ENCODE measurements around the gene CTIF. TPM values are rescaled to one million over a fixed set of nuclear protein-coding genes. Genes with fewer than 3 reads are reported as not detected.

Gene CTIF
- total RNA-seq, 3 donors from 2014 or later, result 13.2 to 50.3 (median 19.6) TPM

DNA sequence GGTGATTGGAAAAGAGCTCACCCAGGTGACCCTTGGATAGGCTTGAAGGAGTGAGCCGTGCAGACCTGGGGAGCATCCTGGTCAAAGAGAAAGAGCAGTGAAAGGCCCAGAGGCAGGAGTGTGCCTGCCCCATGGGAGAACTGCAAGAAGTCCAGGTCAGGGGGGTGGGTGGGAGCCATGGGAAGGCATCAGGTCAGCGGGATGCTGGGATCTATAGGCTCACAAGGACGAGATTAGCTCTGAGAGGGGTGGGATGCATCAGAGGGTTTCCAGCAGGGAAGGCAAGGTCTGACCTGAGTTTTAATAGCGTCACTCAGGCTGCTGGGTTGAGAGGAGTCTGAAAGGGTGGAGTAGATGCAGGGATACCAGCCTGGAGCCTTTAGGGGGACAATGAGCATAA, 253.3 kb downstream of the CTIF start:
- intact Hi-C loops (cut with DNase I, micrococcal nuclease), result no loop called here
- no peak for ATAC-seq
- TF ChIP-seq, protein P1, sequence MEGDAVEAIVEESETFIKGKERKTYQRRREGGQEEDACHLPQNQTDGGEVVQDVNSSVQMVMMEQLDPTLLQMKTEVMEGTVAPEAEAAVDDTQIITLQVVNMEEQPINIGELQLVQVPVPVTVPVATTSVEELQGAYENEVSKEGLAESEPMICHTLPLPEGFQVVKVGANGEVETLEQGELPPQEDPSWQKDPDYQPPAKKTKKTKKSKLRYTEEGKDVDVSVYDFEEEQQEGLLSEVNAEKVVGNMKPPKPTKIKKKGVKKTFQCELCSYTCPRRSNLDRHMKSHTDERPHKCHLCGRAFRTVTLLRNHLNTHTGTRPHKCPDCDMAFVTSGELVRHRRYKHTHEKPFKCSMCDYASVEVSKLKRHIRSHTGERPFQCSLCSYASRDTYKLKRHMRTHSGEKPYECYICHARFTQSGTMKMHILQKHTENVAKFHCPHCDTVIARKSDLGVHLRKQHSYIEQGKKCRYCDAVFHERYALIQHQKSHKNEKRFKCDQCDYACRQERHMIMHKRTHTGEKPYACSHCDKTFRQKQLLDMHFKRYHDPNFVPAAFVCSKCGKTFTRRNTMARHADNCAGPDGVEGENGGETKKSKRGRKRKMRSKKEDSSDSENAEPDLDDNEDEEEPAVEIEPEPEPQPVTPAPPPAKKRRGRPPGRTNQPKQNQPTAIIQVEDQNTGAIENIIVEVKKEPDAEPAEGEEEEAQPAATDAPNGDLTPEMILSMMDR (IDR thresholded peaks at IDR 0.05), result no peak
- no peaks in the 10 kb centered on the region for H3K36me3 ChIP-seq (ENCODE audit: low read depth)
- DNase-seq, result no peak
- no peaks in the 10 kb centered on the region for H3K9me3 ChIP-seq
- H3K4me1 ChIP-seq (ENCODE audit: low read depth), result no peaks in the 10 kb centered on the region
- H3K4me3 ChIP-seq, result no peak overlapping the region

DNA sequence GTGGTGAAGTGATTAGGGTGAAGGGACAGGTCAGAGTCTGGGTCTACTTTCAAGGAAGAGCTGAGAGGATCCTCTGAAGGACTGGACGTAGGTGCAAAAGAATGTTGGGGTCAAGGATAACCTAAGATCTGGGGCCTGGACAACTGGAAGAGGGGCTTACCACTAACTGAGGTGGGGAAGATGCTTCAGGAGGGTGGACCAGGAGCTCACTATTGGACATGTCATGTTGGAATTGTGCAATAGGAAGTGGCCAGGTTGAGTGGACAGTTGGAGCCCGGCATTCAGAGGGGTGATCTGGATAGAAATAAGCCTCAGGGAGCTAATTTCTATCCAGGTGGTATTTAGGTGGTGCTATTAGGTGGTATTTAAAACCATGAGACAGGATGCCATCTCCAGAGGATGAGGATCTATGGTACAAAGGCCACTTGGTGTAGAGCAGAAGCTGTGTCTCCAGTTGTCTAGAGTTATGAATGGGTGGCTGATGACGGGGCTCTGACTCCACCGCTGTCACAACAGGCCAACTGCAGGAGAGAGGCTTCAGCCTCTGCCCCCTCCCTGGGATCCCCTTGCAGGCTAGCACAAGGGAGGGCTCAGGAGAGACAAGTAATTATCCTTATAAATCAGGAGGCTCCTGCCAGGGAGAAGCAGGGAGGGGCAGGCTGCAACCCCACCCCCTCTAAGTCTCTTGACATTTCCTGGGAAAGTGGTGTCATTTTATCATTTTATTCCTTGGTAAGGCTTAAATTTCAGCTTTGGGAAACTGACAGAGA, 254.0 kb downstream of the CTIF start:
- Histone ChIP-seq H3K4me1 (ENCODE audit: low read depth) (no peaks in the 10 kb centered on the region), H3K9me3 (no peaks in the 10 kb centered on the region), H3K4me3 (no peak overlapping the region), H3K36me3 (ENCODE audit: low read depth) (no peaks in the 10 kb centered on the region)
- TF ChIP-seq, protein P1 (IDR thresholded peaks at IDR 0.05), result no peak
- intact Hi-C loops (cut with DNase I, micrococcal nuclease), result no loop called here
- DNase-seq (no peak), ATAC-seq (no peak)

DNA sequence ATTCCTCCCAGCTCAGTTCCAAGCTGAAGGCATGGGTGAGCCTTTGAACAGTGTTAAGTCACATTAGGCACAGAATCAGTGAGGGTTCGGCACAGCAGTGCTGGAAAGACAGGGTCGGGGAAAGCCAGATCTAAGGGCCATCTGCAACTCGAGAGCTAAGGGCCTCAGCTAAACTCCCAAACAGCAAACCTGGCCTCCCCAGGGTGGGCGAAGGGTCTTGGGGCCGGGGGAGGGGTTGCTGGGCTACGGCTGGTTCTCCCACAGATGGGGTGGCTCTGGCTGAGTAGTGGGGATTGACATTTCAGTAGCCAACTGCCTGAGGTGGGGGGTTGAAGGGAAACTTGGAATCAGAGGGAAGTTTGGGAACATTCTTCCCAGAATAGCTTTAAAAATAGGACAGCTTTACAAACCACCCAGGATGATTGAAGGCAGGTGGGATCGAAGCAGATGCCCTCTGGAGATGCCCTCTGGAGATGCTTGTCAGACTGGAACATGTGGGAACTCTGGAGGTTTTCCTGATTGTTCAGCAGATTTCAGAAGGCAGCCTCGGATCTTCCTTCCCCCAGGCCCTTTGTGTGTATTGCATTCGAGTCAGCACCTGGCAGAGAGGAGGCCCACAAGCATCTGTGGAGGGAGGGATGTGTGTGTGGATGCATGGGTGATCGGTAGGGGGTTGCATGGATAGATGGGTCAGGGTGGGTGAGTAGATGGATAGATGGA, 255.6 kb downstream of the CTIF start:
- Histone ChIP-seq H3K4me1 (ENCODE audit: low read depth) (no peaks in the 10 kb centered on the region), H3K4me3 (no peak overlapping the region), H3K36me3 (ENCODE audit: low read depth) (no peaks in the 10 kb centered on the region), H3K9me3 (no peaks in the 10 kb centered on the region)
- intact Hi-C loops (cut with DNase I, micrococcal nuclease), result no loop called here
- ATAC-seq (no peak), DNase-seq (no peak)
- TF ChIP-seq, protein P1 (IDR thresholded peaks at IDR 0.05), result no peak

DNA sequence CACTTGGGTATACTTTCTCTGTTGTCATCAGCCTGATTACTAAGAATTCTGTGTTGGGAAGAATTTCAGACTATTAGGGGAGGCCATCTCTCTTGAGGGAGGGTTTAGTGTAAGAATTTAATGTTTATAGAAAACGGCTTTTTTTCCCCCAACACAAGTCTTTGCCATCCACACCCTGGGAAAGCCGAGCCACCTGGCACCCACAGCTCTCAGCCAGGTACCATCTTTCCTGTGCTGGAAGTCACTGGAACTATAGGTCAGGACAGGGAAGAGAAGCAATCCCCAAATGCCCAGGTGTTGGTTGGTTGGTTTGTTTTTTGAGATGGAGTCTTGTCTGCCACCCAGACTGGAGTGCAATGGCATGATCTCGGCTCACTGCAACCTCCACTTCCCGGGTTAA, 256.9 kb downstream of the CTIF start:
- DNase-seq (no peak), ATAC-seq (no peak)
- intact Hi-C loops (cut with DNase I, micrococcal nuclease), result no loop called here
- TF ChIP-seq, protein P1 (IDR thresholded peaks at IDR 0.05), result no peak
- no peak overlapping the region for H3K4me3 ChIP-seq
- H3K36me3 ChIP-seq (ENCODE audit: low read depth), result no peaks in the 10 kb centered on the region
- H3K9me3 ChIP-seq, result no peaks in the 10 kb centered on the region
- H3K4me1 ChIP-seq (ENCODE audit: low read depth), result no peaks in the 10 kb centered on the region

DNA sequence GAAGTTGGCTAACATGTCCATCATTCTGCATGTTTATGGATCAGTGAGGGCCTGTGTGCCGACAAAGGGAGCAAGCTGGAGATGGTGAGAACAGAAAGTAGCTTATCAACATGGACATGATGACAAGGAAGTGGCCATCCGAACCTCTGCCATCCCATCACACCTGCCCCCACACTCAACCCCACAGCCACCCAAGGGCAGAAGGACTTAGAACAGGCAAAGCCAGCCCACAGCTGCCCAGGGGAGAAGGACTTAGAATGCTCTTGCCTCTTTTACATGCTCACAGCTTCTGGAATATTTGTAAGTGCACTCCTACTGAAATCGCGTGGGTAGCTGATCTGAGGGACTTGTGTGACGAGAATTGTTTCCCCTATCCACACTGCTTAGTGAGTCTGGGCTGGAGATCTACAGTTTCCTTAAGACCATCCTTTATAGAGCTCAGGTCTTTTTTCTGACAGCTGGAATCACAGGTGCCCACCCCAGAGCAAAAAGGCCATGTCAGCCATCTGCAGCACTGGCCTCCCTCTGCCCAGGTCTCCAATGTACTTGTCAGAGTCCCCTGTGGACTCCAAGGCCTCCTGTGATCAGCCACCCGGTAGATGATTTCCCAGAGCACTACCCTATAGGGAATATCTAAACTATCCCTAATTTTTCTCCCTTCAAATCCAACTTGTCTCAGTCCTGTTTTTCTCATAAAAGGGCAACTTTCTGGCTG, 257.8 kb downstream of the CTIF start:
- no peak for DNase-seq
- H3K9me3 ChIP-seq, result no peaks in the 10 kb centered on the region
- intact Hi-C loops (cut with DNase I, micrococcal nuclease), result no loop called here
- peaks cover 3% of the 10 kb centered on the region for H3K4me1 ChIP-seq (ENCODE audit: low read depth)
- no peak overlapping the region for H3K4me3 ChIP-seq
- no peaks in the 10 kb centered on the region for H3K36me3 ChIP-seq (ENCODE audit: low read depth)
- TF ChIP-seq, protein P1 (IDR thresholded peaks at IDR 0.05), result no peak
- ATAC-seq, result no peak

Data from mucosa of descending colon (tissue), 3 donors.